Measurements from ENCODE around the gene IFFO2.

GRCh38 chr1:18871401-18872070 is 84.9 kb downstream of the IFFO2 start:
- TF ChIP-seq POLR2A (IDR thresholded peaks at IDR 0.05): no peak
- TF ChIP-seq, protein P1, sequence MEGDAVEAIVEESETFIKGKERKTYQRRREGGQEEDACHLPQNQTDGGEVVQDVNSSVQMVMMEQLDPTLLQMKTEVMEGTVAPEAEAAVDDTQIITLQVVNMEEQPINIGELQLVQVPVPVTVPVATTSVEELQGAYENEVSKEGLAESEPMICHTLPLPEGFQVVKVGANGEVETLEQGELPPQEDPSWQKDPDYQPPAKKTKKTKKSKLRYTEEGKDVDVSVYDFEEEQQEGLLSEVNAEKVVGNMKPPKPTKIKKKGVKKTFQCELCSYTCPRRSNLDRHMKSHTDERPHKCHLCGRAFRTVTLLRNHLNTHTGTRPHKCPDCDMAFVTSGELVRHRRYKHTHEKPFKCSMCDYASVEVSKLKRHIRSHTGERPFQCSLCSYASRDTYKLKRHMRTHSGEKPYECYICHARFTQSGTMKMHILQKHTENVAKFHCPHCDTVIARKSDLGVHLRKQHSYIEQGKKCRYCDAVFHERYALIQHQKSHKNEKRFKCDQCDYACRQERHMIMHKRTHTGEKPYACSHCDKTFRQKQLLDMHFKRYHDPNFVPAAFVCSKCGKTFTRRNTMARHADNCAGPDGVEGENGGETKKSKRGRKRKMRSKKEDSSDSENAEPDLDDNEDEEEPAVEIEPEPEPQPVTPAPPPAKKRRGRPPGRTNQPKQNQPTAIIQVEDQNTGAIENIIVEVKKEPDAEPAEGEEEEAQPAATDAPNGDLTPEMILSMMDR (IDR thresholded peaks at IDR 0.05): no peak
